ENCODE data around the gene NSMCE3. TPM values are rescaled to one million over a fixed set of nuclear protein-coding genes. Genes with fewer than 3 reads are reported as not detected.

Gene NSMCE3
- total RNA-seq, 1 donor from 2014 or later = 9.3 TPM

GRCh38 chr15:29308299-29308698 is 38.7 kb upstream of the NSMCE3 start:
- H3K9me3 Mint-ChIP-seq = no peaks in the 10 kb centered on the region
- no peaks in the 10 kb centered on the region for H3K36me3 Mint-ChIP-seq
- H3K4me1 Mint-ChIP-seq = no peaks in the 10 kb centered on the region

GRCh38 chr15:29305556-29305955 is 35.9 kb upstream of the NSMCE3 start:
- Mint-ChIP-seq H3K9me3 (no peaks in the 10 kb centered on the region), H3K27ac (no peak overlapping the region), H3K27me3 (ENCODE audit: low read depth) (peaks cover 16% of the 10 kb centered on the region), H3K4me1 (no peaks in the 10 kb centered on the region), H3K4me3 (no peak overlapping the region), H3K36me3 (no peaks in the 10 kb centered on the region)
- DNase-seq (ENCODE audit: low spot score in 2 of 2, unreplicated experiment in 2 of 2) = no peak
- no peak for TF ChIP-seq CTCF (IDR thresholded peaks at IDR 0.05; ENCODE audit: unreplicated experiment)

More at GRCh38 chr15:29308299-29308698, 38.7 kb upstream of the NSMCE3 start:
- no peak for DNase-seq (ENCODE audit: low spot score in 2 of 2, unreplicated experiment in 2 of 2)
- Mint-ChIP-seq H3K4me3 (no peak overlapping the region), H3K27ac (no peak overlapping the region), H3K27me3 (ENCODE audit: low read depth) (peaks cover 13% of the 10 kb centered on the region)
- no peak for TF ChIP-seq CTCF (IDR thresholded peaks at IDR 0.05; ENCODE audit: unreplicated experiment)

- H3K9me3 Mint-ChIP-seq = peaks cover 3% of the 10 kb centered on the region
- no peak overlapping the region for H3K27ac Mint-ChIP-seq
- H3K4me1 Mint-ChIP-seq = no peaks in the 10 kb centered on the region
- no peaks in the 10 kb centered on the region for H3K36me3 Mint-ChIP-seq
- H3K27me3 Mint-ChIP-seq (ENCODE audit: low read depth) = peaks cover 17% of the 10 kb centered on the region
- H3K4me3 Mint-ChIP-seq = no peak overlapping the region
- no peak for DNase-seq (ENCODE audit: low spot score in 2 of 2, unreplicated experiment in 2 of 2)
- no peak for TF ChIP-seq CTCF (IDR thresholded peaks at IDR 0.05; ENCODE audit: unreplicated experiment)
Measured at GRCh38 chr15:29302871-29303270, 33.2 kb upstream of the NSMCE3 start.

- H3K4me1 Mint-ChIP-seq = no peaks in the 10 kb centered on the region
- peaks cover 6% of the 10 kb centered on the region for H3K27me3 Mint-ChIP-seq (ENCODE audit: low read depth)
- H3K36me3 Mint-ChIP-seq = no peaks in the 10 kb centered on the region
- H3K27ac Mint-ChIP-seq = no peak overlapping the region
- no peak for TF ChIP-seq CTCF (IDR thresholded peaks at IDR 0.05; ENCODE audit: unreplicated experiment)
- peaks cover 3% of the 10 kb centered on the region for H3K9me3 Mint-ChIP-seq
- no peak for DNase-seq (ENCODE audit: low spot score in 2 of 2, unreplicated experiment in 2 of 2)
- no peak overlapping the region for H3K4me3 Mint-ChIP-seq
Measured at GRCh38 chr15:29299784-29300183, 30.2 kb upstream of the NSMCE3 start.

- Mint-ChIP-seq H3K36me3 (no peaks in the 10 kb centered on the region), H3K9me3 (peaks cover 3% of the 10 kb centered on the region), H3K4me3 (no peak overlapping the region), H3K27me3 (ENCODE audit: low read depth) (peaks cover 6% of the 10 kb centered on the region), H3K27ac (no peak overlapping the region), H3K4me1 (no peaks in the 10 kb centered on the region)
- TF ChIP-seq CTCF (IDR thresholded peaks at IDR 0.05; ENCODE audit: unreplicated experiment) = no peak
- DNase-seq (ENCODE audit: low spot score in 2 of 2, unreplicated experiment in 2 of 2) = no peak
Measured at GRCh38 chr15:29299331-29299730, 29.7 kb upstream of the NSMCE3 start.

- no peak for TF ChIP-seq CTCF (IDR thresholded peaks at IDR 0.05; ENCODE audit: unreplicated experiment)
- peaks cover 3% of the 10 kb centered on the region for H3K9me3 Mint-ChIP-seq
- H3K36me3 Mint-ChIP-seq = no peaks in the 10 kb centered on the region
- no peak overlapping the region for H3K4me3 Mint-ChIP-seq
- peaks cover 3% of the 10 kb centered on the region for H3K27me3 Mint-ChIP-seq (ENCODE audit: low read depth)
- no peak for DNase-seq (ENCODE audit: low spot score in 2 of 2, unreplicated experiment in 2 of 2)
- no peaks in the 10 kb centered on the region for H3K4me1 Mint-ChIP-seq
- H3K27ac Mint-ChIP-seq = no peak overlapping the region
Measured at GRCh38 chr15:29294732-29295325, 25.2 kb upstream of the NSMCE3 start.

Measured in mesothelial cell of epicardium (in vitro differentiated cells).